K562 (cell line): Measurements from ENCODE around the gene CDCP1. TPM values are rescaled to one million over a fixed set of nuclear protein-coding genes. Genes with fewer than 3 reads are reported as not detected.

Experiments used
- ATAC-seq: fragments of 200-7000 bp; cut with Tn5 transposase; 3 replicates; pipeline ENCODE4 v1.9.1; 2020; ENCODE audit warnings: moderate library complexity
- BruUV-seq: library from RNA; stranded (reverse); fragments of 400-500 nt; replicated peaks from 2 replicates; lab custom pipeline; 2021; lab: Mats Ljungman, UMichigan
- CTCF ChIA-PET: fragments of 300-600 bp; formaldehyde crosslinking; extraction: SDS; loops from one replicate; lab custom pipeline; 2021; ENCODE audit warnings: low intra/inter-chr PET ratio; lab: Yijun Ruan, JAX
- POLR2A ChIA-PET: fragments of 300-600, 350-650 bp; sonication (Branson Sonifier 250); formaldehyde crosslinking; extraction: SDS; loops from one replicate; lab custom pipeline; 2021; ENCODE audit warnings: antibody characterized with exemption, inconsistent platforms; lab: Yijun Ruan, JAX
- DNase-seq, 4 experiments: peaks; one replicate each; pipeline versions ENCODE4 v3.0.0 to v3.0.0-alpha.2; 2011 to 2018; ENCODE audit warnings: low spot score in 3 of 4, mixed read lengths in 3 of 4; ENCODE audit errors: extremely low read depth in 1 of 4
- FAIRE-seq: peaks from 2 replicates; lab custom pipeline; 2011; peaks lifted over from hg19 to GRCh38; lab: Jason Lieb, UNC
- H2AFZ ChIP-seq: 2 replicates; pipeline ENCODE4 v1.6.0; 2011; ENCODE audit warnings: low read depth, low read length, control low read depth, inconsistent platforms
- H3K27ac ChIP-seq: fragments of 200-600 bp; 3 replicates; pipeline ENCODE4 v1.8.0; 2011; ENCODE audit warnings: low read depth, mild to moderate bottlenecking, control low read depth, inconsistent platforms, low read length, moderate library complexity, mixed read lengths; ENCODE audit errors: extremely low read depth
- H3K27me3 ChIP-seq, 2 experiments: fragments of 300-600 bp in 1 of 2; 2 replicates in 1 of 2; 3 replicates in 1 of 2; pipeline versions ENCODE4 v1.6.0 to v1.8.0; 2011; ENCODE audit warnings: inconsistent platforms in 2 of 2, low read length in 2 of 2, mild to moderate bottlenecking in 1 of 2, mixed read lengths in 1 of 2, moderate library complexity in 1 of 2; ENCODE audit not compliant: control insufficient read depth in 2 of 2, insufficient read depth in 2 of 2
- H3K36me3 ChIP-seq: fragments of 300-600 bp; 3 replicates; pipeline ENCODE4 v1.8.0; 2011; ENCODE audit warnings: mild to moderate bottlenecking, low read length, inconsistent platforms; ENCODE audit not compliant: control insufficient read depth, insufficient read depth
- H3K4me1 ChIP-seq, 2 experiments: fragments of 200-600 bp in 1 of 2; replicated peaks in 1 of 2; 2 replicates in 1 of 2; 3 replicates in 1 of 2; pipeline versions ENCODE4 v1.5.1 to v1.8.0; 2011; ENCODE audit warnings: inconsistent platforms in 2 of 2, low read length in 2 of 2, mild to moderate bottlenecking in 1 of 2, mixed read lengths in 1 of 2, moderate library complexity in 1 of 2; ENCODE audit not compliant: control insufficient read depth in 2 of 2, insufficient read depth in 2 of 2
- H3K4me2 ChIP-seq: 2 replicates; pipeline ENCODE4 v1.6.1; 2011; ENCODE audit warnings: low read length, control low read depth, inconsistent platforms, mixed read lengths; ENCODE audit not compliant: insufficient read depth
- H3K4me3 ChIP-seq: fragments of 200-600 bp; sonication (generic), shearing (Covaris generic); 2 replicates; pipeline ENCODE4 v1.5.1; 2016; ENCODE audit warnings: control low read depth, inconsistent platforms
- H3K79me2 ChIP-seq: fragments of 200-600 bp; 3 replicates; pipeline ENCODE4 v1.8.0; 2011; ENCODE audit warnings: low read length, inconsistent platforms; ENCODE audit not compliant: control insufficient read depth, insufficient read depth
- H3K9ac ChIP-seq, 2 experiments: 2 replicates each; pipeline versions ENCODE4 v1.6.0 to v1.6.1; 2011; ENCODE audit warnings: low read depth in 2 of 2, low read length in 2 of 2, control low read depth in 1 of 2, inconsistent platforms in 1 of 2, mild to moderate bottlenecking in 1 of 2, mixed read lengths in 1 of 2; ENCODE audit not compliant: insufficient read depth in 1 of 2
- H3K9me1 ChIP-seq: one replicate; pipeline ENCODE4 v1.6.0; 2011; ENCODE audit warnings: inconsistent platforms, mild to moderate bottlenecking, low read length, moderate library complexity; ENCODE audit not compliant: control insufficient read depth, insufficient read depth
- H3K9me3 ChIP-seq: replicated peaks from 2 replicates; pipeline ENCODE4 v1.5.1; 2011; ENCODE audit warnings: low read depth, low read length, inconsistent platforms; ENCODE audit not compliant: control insufficient read depth, insufficient read depth
- H4K20me1 ChIP-seq: replicated peaks from 2 replicates; pipeline ENCODE4 v1.6.1; 2011; ENCODE audit warnings: low read length, inconsistent platforms, mixed read lengths; ENCODE audit not compliant: control insufficient read depth, insufficient read depth
- DACH1 ChIP-seq: fragments of 450-650 bp; IDR thresholded peaks from 2 replicates; pipeline ENCODE4 v1.6.1; 2018; ENCODE audit not compliant: partially characterized antibody
- LCOR ChIP-seq: sonication (generic); formaldehyde crosslinking; IDR thresholded peaks from 2 replicates; pipeline ENCODE4 v1.8.0; 2022; ENCODE audit warnings: mild to moderate bottlenecking, missing genetic modification reagents
- MTF1 ChIP-seq: fragments of 250-450 bp; sonication (Bioruptor Pico); IDR thresholded peaks from 2 replicates; pipeline ENCODE4 v1.9.0; 2021; ENCODE audit warnings: moderate library complexity, mild to moderate bottlenecking, inconsistent platforms, borderline replicate concordance
- NFE2L1 ChIP-seq: fragments of 450-650 bp; IDR thresholded peaks from 2 replicates; pipeline ENCODE4 v1.6.1; 2016; ENCODE audit warnings: missing genetic modification characterization, low read depth, mild to moderate bottlenecking, missing compliant biosample characterization, moderate library complexity, borderline replicate concordance
- NUFIP1 ChIP-seq: fragments of 450-650 bp; IDR thresholded peaks from 2 replicates; pipeline ENCODE4 v1.6.1; 2018; ENCODE audit not compliant: partially characterized antibody
- RBM39 ChIP-seq: fragments of 200-400 bp; formaldehyde crosslinking; optimal IDR thresholded peaks from 2 replicates; pipeline ENCODE3; 2018; ENCODE audit warnings: low read depth, low read length
- TSC22D4 ChIP-seq: fragments of 450-650 bp; IDR thresholded peaks from 2 replicates; pipeline ENCODE4 v1.6.1; 2016; ENCODE audit warnings: missing genetic modification characterization, missing biosample characterization, control low read depth
- ZBTB49 ChIP-seq: sonication (generic); formaldehyde crosslinking; IDR thresholded peaks from 2 replicates; pipeline ENCODE4 v1.8.0; 2022; ENCODE audit warnings: missing genetic modification reagents, mild to moderate bottlenecking, borderline replicate concordance
- ZC3H8 ChIP-seq: fragments of 450-650 bp; IDR thresholded peaks from 2 replicates; pipeline ENCODE4 v1.6.1; 2017
- ZNF311 ChIP-seq: fragments of 250-450 bp; sonication (Bioruptor Pico); IDR thresholded peaks from 2 replicates; pipeline ENCODE4 v1.4.0; 2020; ENCODE audit warnings: mild to moderate bottlenecking, moderate library complexity
- ZNF707 ChIP-seq: fragments of 250-450 bp; sonication (Bioruptor Pico); conservative IDR thresholded peaks from 2 replicates; pipeline ENCODE4 v1.8.0; 2022; ENCODE audit warnings: inconsistent platforms, mild to moderate bottlenecking, moderate library complexity
- WGBS: fragments of 100-300 bp; shearing (Covaris generic); methylation state at CpG from one replicate; pipeline ENCODE4 v1.1.6; 2016; ENCODE audit warnings: low coverage, mixed read lengths; ENCODE audit not compliant: insufficient coverage; ENCODE audit errors: missing lambda C conversion rate; 5-methylcytosine and 5-hydroxymethylcytosine counted together
- in situ Hi-C: fragments of 300-500 bp; cut with MboI; formaldehyde crosslinking; loops from 4 replicates; pipeline ENCODE4 v1.15.0; 2018; ENCODE audit warnings: inconsistent platforms, mixed read lengths
- intact Hi-C: fragments of 100-400 bp; cut with micrococcal nuclease; formaldehyde crosslinking; loops from 2 replicates; pipeline ENCODE4 v1.14.2; 2022
- polyA plus RNA-seq, 8 experiments: library from polyadenylated mRNA; depleted of rRNA in 4 of 8; stranded (reverse) in 5 of 8; unstranded in 3 of 8; fragments of >200 nt; fragmentation: Nextera tagmentation in 2 of 8; fragmentation: Illumina TruSeq in 1 of 8; extraction: Ambion mirVana in 2 of 8; extraction: Trizol in 1 of 8; gene quantifications; 2 replicates each; pipeline versions ENCODE4 v1.2.1 to v1.2.3, GENCODE V29; 2011 to 2014; ENCODE audit warnings: inconsistent platforms in 1 of 8, missing spikeins in 1 of 8
- total RNA-seq, 7 experiments: library from RNA; depleted of rRNA in 6 of 7; stranded (reverse); fragments of >200 nt in 6 of 7; fragmentation: Illumina TruSeq in 2 of 7; extraction: Trizol in 2 of 7; gene quantifications; 2 replicates each; pipeline versions ENCODE4 v1.2.1 to v1.2.3, GENCODE V29; 2011 to 2021; ENCODE audit warnings: low replicate concordance in 1 of 7
- TF ChIP-seq, protein P1 (sequence below): fragments of 250-450 bp; sonication (Bioruptor Pico); IDR thresholded peaks from 2 replicates; pipeline ENCODE4 v1.8.0; 2022; ENCODE audit warnings: inconsistent platforms

The CDCP1 gene
- total and polyA plus RNA-seq, 9 of the 15 experiments (the other 6 are each of a cell fraction or from before 2014, with no cell fraction given), result 3.9 to 16.4 (median 5.2) TPM

DNA sequence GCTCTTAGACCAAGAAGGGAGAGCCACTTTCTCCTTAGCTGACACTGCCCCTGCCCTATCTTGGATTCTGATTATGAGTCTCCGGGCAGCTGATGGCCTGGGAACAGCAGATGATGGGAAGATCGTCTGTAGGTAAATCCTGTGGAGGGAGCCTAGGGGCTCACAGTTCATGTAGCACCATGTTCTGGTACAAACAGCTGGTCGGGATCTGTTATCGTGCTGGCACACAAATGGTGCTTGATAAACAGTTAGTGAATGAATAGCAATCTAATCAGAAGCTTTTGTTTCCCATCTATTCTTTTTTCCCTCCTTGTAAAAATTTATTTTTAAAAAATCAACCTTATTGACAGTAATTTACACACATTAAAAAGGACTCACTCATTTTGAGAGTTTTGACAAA lies 26.8 kb downstream of the CDCP1 start:
- Histone ChIP-seq H3K36me3 (no peaks in the 10 kb centered on the region), H3K9ac (peak overlapping the region in 1 of 2 experiments; percentile 57; a peak in 1 of 4 replicates), H3K9me1 (no peaks in the 10 kb centered on the region), H3K27me3 (no peaks in the 10 kb centered on the region), H3K27ac (no peak overlapping the region), H4K20me1 (no peaks in the 10 kb centered on the region), H3K9me3 (no peaks in the 10 kb centered on the region), H3K4me3 (no peak overlapping the region), H2AFZ (0 out of 2 replicates have a peak overlapping the region, but pooled peaks have one; percentile 36), H3K79me2 (no peaks in the 10 kb centered on the region), H3K4me1 (peaks cover 6 to 42% of the 10 kb centered on the region in 2 experiments; a peak in 4 of 5 replicates), H3K4me2 (no peak overlapping the region; the same call in 1 of the 2 replicates)
- FAIRE-seq (no peak), DNase-seq (no peak), ATAC-seq (no peak)
- CTCF ChIA-PET, result no interaction called here
- no TSS peak for BruUV-seq
- POLR2A ChIA-PET, result interaction anchor here (0.6 to 1.9 kb wide), 9 partner anchors 11 to 153 kb away, joined by 3 to 5 read pairs (median 4); no protein-coding TSS in a partner anchor
- in situ Hi-C loops, result no loop called here
- intact Hi-C loops, result no loop called here
- 31% methylated on average over 4 of the region's 4 CpGs for WGBS
- TF ChIP-seq DACH1 (peak; percentile 30), RBM39 (no peak)

GRCh38 chr3:45118615-45119071 lies 27.5 kb downstream of the CDCP1 start:
- Histone ChIP-seq H3K9me3 (no peaks in the 10 kb centered on the region), H3K4me1 (peaks cover 3 to 41% of the 10 kb centered on the region in 2 experiments; a peak in 4 of 5 replicates), H3K4me2 (no peak overlapping the region; the same call in 1 of the 2 replicates), H4K20me1 (no peaks in the 10 kb centered on the region), H3K27ac (no peak overlapping the region), H2AFZ (peak overlapping the region; percentile 60; the same call in 1 of the 2 replicates), H3K4me3 (no peak overlapping the region), H3K9ac (no peak overlapping the region), H3K79me2 (no peaks in the 10 kb centered on the region), H3K9me1 (no peaks in the 10 kb centered on the region), H3K27me3 (no peaks in the 10 kb centered on the region), H3K36me3 (no peaks in the 10 kb centered on the region)
- BruUV-seq, result no TSS peak
- no peak for FAIRE-seq
- 18% methylated on average over 2 of the region's 2 CpGs for WGBS
- no peak for ATAC-seq
- ChIA-PET CTCF (no interaction called here), POLR2A (interaction anchor here (0.9 to 2.2 kb wide), 9 partner anchors 8 to 75 kb away, joined by 3 to 12 read pairs (median 4); no protein-coding TSS in a partner anchor)
- intact Hi-C loops (no loop called here), in situ Hi-C loops (no loop called here)
- no peak for DNase-seq
- TF ChIP-seq ZC3H8 (no peak), LCOR (CRISPR knock-in tag) (no peak), ZBTB49 (CRISPR knock-in tag) (no peak), ZNF311 (CRISPR knock-in tag) (no peak), ZNF707 (CRISPR knock-in tag) (no peak), NUFIP1 (no peak), MTF1 (CRISPR knock-in tag) (no peak), TSC22D4 (tag) (no peak), NFE2L1 (tag) (no peak)
- TF ChIP-seq, protein P1, sequence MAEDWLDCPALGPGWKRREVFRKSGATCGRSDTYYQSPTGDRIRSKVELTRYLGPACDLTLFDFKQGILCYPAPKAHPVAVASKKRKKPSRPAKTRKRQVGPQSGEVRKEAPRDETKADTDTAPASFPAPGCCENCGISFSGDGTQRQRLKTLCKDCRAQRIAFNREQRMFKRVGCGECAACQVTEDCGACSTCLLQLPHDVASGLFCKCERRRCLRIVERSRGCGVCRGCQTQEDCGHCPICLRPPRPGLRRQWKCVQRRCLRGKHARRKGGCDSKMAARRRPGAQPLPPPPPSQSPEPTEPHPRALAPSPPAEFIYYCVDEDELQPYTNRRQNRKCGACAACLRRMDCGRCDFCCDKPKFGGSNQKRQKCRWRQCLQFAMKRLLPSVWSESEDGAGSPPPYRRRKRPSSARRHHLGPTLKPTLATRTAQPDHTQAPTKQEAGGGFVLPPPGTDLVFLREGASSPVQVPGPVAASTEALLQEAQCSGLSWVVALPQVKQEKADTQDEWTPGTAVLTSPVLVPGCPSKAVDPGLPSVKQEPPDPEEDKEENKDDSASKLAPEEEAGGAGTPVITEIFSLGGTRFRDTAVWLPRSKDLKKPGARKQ, result no peak
